ENCODE results near the gene COL2A1.

The COL2A1 gene

DNA sequence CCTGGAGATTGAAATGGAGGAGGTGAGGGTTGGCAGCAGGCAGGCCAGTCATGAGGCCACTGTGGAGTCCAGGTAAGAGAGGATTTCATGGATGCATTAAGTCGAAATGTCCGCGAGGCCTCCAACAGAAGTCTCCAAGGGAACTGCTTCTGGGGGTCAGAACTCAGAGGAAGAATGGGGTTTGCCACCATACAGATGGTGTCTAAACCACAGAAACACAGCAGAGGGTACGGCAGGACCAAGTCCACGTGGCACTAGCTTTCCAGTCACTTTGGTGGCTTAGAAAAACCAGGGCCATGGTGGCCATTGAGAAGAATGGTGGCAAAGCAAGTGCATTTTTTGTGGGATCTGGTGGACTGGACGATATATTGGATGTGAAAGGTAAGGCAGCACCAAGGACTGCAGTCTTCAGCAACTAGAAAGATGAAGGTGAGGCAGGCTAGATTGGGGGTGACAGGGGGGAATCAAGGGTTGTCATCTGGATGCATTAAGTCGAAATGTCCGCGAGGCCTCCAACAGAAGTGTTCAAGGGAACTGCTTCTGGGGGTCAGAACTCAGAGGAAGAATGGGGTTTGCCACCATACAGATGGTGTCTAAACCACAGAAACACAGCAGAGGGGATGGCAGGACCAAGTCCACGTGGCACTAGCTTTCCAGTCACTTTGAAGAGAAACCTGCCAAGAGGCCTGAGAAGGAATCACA is 63.4 kb downstream of the COL2A1 start:
- Histone ChIP-seq H4K20me1 (ENCODE audit: low read depth, low read length) (no peaks in the 10 kb centered on the region), H3F3A (ENCODE audit: insufficient read depth) (no peaks in the 10 kb centered on the region), H3K4me2 (ENCODE audit: low read depth, low read length, poor library complexity, severe bottlenecking) (no peak overlapping the region), H2AFZ (ENCODE audit: low read depth, low read length, severe bottlenecking) (no peak overlapping the region), H3K9me3 (ENCODE audit: insufficient read depth, low read length) (no peaks in the 10 kb centered on the region), H3K79me2 (ENCODE audit: insufficient read depth, low read length) (no peaks in the 10 kb centered on the region), H3K27me3 (ENCODE audit: low read length) (no peaks in the 10 kb centered on the region; the same call in 1 of the 2 replicates), H3K36me3 (ENCODE audit: low read length) (no peaks in the 10 kb centered on the region), H3K9me2 (replicated peaks; ENCODE audit: insufficient read depth, low read length) (no peaks in the 10 kb centered on the region), H3K4me3 (ENCODE audit: insufficient read depth, low read length, poor library complexity, severe bottlenecking) (no peak overlapping the region), H3K9ac (ENCODE audit: low read length) (no peak overlapping the region), H3K27ac (ENCODE audit: low read depth, low read length) (no peak overlapping the region)
- no peak for TF ChIP-seq EZH2phosphoT487 (conservative IDR thresholded peaks at IDR 0.05; ENCODE audit: low read length)
- TF ChIP-seq, protein P1, sequence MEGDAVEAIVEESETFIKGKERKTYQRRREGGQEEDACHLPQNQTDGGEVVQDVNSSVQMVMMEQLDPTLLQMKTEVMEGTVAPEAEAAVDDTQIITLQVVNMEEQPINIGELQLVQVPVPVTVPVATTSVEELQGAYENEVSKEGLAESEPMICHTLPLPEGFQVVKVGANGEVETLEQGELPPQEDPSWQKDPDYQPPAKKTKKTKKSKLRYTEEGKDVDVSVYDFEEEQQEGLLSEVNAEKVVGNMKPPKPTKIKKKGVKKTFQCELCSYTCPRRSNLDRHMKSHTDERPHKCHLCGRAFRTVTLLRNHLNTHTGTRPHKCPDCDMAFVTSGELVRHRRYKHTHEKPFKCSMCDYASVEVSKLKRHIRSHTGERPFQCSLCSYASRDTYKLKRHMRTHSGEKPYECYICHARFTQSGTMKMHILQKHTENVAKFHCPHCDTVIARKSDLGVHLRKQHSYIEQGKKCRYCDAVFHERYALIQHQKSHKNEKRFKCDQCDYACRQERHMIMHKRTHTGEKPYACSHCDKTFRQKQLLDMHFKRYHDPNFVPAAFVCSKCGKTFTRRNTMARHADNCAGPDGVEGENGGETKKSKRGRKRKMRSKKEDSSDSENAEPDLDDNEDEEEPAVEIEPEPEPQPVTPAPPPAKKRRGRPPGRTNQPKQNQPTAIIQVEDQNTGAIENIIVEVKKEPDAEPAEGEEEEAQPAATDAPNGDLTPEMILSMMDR (IDR thresholded peaks at IDR 0.05; ENCODE audit: insufficient read depth, low read length, poor library complexity, severe bottlenecking), result no peak

DNA sequence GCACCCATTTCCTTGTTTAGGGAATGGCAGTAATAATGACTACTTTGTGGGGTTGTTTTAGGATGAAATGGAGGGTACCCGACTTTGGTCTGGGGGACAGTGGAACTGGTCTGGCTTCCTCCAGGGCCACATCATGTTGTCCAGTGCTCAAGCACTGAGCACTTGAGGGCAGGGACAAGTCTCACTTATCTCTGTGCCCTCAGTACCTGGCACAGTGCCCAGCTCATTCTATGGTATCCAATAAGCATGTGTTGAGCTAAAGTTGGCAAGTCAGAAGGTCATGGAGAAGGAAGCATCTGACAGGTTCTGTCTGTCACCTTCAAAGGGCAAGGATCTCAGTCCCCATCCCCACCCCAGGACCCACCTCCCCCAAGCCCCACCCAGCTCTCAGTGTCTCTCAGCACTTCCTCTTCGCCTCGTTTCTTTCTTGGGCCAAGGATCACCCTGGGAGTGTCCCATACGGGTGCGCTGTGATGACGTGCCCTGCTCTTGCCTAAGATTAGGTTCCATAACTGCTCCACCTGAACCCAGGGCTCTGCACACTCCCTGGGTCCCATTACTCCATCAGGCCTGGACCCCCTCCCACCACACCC is 65.2 kb downstream of the COL2A1 start:
- no peak for TF ChIP-seq EZH2phosphoT487 (conservative IDR thresholded peaks at IDR 0.05; ENCODE audit: low read length)
- TF ChIP-seq, protein P1 (IDR thresholded peaks at IDR 0.05; ENCODE audit: insufficient read depth, low read length, poor library complexity, severe bottlenecking), result no peak
- Histone ChIP-seq H3K9me3 (ENCODE audit: insufficient read depth, low read length) (no peaks in the 10 kb centered on the region), H3K79me2 (ENCODE audit: insufficient read depth, low read length) (no peaks in the 10 kb centered on the region), H3K4me2 (ENCODE audit: low read depth, low read length, poor library complexity, severe bottlenecking) (no peak overlapping the region), H3K36me3 (ENCODE audit: low read length) (no peaks in the 10 kb centered on the region), H3K27ac (ENCODE audit: low read depth, low read length) (no peak overlapping the region), H3K9ac (ENCODE audit: low read length) (no peak overlapping the region), H2AFZ (ENCODE audit: low read depth, low read length, severe bottlenecking) (no peak overlapping the region), H3K4me3 (ENCODE audit: insufficient read depth, low read length, poor library complexity, severe bottlenecking) (no peak overlapping the region), H3F3A (ENCODE audit: insufficient read depth) (no peaks in the 10 kb centered on the region), H3K9me2 (replicated peaks; ENCODE audit: insufficient read depth, low read length) (no peaks in the 10 kb centered on the region), H4K20me1 (ENCODE audit: low read depth, low read length) (no peaks in the 10 kb centered on the region), H3K27me3 (ENCODE audit: low read length) (no peaks in the 10 kb centered on the region)

DNA sequence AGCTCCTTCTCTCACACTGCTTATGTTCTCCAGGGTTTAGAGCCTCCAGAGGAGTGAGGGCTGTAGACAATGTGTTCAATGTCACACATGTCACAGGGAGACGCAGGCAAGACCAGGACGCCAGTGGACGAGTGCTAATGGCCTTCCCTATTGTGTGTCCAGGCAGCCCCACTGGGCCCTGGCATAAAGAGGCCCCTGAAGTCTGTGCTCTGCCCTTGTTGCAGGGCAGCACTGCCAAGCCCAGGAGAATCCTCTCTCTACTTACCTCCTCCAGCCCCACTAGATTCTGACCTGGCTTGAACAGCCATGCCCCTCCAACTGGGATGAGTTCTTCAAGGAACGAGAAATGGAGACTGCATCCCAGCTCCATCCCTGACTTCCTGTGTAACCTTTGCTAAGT is 65.7 kb downstream of the COL2A1 start:
- Histone ChIP-seq H3F3A (ENCODE audit: insufficient read depth) (no peaks in the 10 kb centered on the region), H3K27ac (ENCODE audit: low read depth, low read length) (no peak overlapping the region), H3K4me2 (ENCODE audit: low read depth, low read length, poor library complexity, severe bottlenecking) (no peak overlapping the region), H3K4me3 (ENCODE audit: insufficient read depth, low read length, poor library complexity, severe bottlenecking) (no peak overlapping the region), H3K9ac (ENCODE audit: low read length) (no peak overlapping the region), H3K9me2 (replicated peaks; ENCODE audit: insufficient read depth, low read length) (no peaks in the 10 kb centered on the region), H3K79me2 (ENCODE audit: insufficient read depth, low read length) (no peaks in the 10 kb centered on the region), H2AFZ (ENCODE audit: low read depth, low read length, severe bottlenecking) (no peak overlapping the region), H4K20me1 (ENCODE audit: low read depth, low read length) (no peaks in the 10 kb centered on the region), H3K36me3 (ENCODE audit: low read length) (no peaks in the 10 kb centered on the region), H3K27me3 (ENCODE audit: low read length) (no peaks in the 10 kb centered on the region), H3K9me3 (ENCODE audit: insufficient read depth, low read length) (no peaks in the 10 kb centered on the region)
- TF ChIP-seq, protein P1 (IDR thresholded peaks at IDR 0.05; ENCODE audit: insufficient read depth, low read length, poor library complexity, severe bottlenecking), result no peak
- TF ChIP-seq EZH2phosphoT487 (conservative IDR thresholded peaks at IDR 0.05; ENCODE audit: low read length), result no peak
